ENCODE data around the gene RAB33A.

RAB33A gene

DNA sequence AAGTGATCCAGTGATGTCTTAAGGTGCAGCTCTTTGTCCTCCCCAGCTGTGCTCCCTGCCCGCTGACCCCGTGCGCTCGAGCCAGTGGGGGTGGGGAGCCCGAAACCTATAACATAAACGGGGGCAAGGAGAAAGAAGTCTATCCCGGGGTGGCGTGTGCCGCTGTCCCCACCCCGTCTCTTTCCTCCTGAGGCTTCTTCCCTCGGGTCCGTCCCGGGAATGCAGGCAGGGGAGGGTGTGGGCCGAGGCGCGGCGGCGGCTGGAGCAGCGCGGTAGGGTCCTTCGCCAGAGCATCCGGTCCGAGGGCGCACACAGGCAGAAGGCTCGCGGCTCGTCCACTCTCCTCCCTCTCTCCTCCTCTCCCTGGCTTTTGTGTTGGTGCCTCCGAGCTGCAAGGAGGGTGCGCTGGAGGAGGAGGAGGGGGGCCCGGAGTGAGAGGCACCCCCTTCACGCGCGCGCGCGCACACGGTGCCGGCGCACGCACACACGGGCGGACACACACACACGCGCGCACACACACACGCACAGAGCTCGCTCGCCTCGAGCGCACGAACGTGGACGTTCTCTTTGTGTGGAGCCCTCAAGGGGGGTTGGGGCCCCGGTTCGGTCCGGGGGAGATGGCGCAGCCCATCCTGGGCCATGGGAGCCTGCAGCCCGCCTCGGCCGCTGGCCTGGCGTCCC, at the start of gene RAB33A:
RAB33A (plus strand) TSS at position 517 of the 681 bp plus-strand sequence; CDS start at position 618, 101 bp downstream.
- FAIRE-seq = peak; percentile 65

DNA sequence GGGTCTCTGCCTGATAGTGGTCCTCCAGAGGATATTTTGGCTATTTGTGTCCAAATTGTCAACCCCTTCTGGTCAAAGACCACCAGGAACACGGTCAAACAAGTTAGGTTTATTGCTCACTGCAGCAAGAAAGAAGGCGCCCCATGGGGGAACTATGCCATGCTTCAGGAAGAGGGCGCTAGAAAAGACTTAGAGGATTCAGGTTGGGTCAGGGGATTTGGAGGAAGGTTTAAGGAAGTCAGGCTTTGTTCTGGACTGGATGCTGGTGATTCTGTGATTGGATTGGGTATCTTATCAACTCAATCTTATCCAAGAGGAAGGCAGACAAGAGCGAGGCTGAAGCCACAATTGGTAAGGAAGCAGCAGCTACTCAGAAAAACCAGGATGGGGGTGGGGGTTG, 47.2 kb upstream of the RAB33A start:
- DNase-seq (ENCODE audit: extremely low spot score, insufficient read length, low read depth) (no peak), FAIRE-seq (no peak)

More for the DNA sequence above, at the start of gene RAB33A:
- no peak for DNase-seq (ENCODE audit: extremely low spot score, insufficient read length, low read depth)

- no peak for FAIRE-seq
- no peak for DNase-seq (ENCODE audit: extremely low spot score, insufficient read length, low read depth)
These were observed 46.5 kb upstream of the RAB33A start for GRCh38 chrX:130125091-130125874.

DNA sequence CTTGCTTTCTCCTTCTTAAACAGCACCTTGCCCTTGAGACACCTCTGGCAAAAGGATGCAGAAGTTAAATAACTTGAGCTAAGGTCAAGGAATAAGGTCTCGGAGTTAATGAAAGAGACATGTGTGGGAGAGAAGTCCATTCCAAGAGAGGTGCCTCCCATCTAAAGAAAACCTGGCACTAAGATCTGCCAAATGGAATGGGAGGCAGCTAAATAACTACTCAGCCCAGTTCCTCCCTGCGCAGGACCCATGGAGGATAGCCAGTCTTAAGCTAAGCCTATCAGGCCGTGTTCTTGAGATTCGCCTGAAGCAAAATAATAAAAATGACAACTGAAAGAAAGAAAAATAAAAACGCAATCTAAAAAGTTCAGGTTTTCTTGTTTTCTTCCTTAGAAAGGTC, 40.8 kb upstream of the RAB33A start:
- DNase-seq (ENCODE audit: extremely low spot score, insufficient read length, low read depth) = no peak
- no peak for FAIRE-seq

- FAIRE-seq (no peak), DNase-seq (ENCODE audit: extremely low spot score, insufficient read length, low read depth) (no peak)
These were observed 35.3 kb upstream of the RAB33A start for GRCh38 chrX:130136496-130136895.

DNA sequence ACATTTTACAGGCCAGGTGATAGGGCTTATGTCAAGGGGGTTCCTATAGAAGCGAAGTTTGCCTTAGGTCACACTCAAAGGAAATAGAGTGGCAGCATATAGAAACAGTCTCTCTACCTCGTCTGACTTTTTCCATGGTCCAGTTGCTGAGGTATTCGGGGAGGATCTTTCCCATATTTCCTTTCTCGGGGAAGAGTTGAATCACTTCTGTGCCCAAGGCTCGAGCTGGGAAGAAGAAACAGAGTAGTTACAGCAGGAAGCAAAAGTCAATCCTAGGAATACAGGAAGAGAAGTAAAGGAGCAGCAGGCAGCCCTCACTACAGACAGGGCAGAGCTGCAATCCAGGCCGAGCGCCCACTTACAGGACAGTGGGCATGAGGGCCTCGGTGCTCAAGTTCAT, 34.8 kb upstream of the RAB33A start:
- FAIRE-seq = no peak
- no peak for DNase-seq (ENCODE audit: extremely low spot score, insufficient read length, low read depth)

DNA sequence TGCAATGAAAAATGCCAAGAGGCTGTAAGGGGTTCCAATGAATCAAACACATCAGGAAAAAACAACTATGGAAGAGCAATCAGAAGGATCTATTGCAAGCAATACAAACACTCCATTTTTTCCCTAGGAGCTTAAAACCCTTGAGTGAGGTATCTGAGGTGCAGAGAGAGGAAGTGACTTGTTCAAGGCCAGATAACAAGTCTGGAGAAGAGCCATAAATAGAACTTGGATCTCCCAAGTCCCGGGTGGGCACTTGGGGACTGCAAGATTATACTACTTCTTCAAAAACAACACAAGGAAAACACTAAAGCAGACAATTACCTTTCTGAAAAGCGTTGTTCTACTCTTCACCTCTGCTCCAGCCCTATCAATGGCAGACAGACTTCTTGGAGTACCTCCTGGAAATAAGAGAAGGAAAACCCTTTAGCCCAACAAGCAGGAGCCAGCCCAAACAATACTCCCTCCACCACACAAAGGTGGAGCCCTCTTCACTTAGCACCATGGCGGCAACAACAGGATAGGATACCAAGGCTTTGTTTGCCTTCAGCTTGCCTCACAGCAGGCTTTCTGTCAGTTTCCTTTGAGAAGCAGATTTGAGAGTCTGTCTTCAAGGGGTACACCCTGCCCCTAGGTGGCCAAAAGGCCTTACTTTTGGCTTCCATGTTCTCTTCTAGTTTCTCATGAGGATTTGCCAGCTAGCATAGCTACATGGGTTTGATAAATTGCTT, 32.1 kb upstream of the RAB33A start:
- FAIRE-seq (no peak), DNase-seq (ENCODE audit: extremely low spot score, insufficient read length, low read depth) (no peak)

DNA sequence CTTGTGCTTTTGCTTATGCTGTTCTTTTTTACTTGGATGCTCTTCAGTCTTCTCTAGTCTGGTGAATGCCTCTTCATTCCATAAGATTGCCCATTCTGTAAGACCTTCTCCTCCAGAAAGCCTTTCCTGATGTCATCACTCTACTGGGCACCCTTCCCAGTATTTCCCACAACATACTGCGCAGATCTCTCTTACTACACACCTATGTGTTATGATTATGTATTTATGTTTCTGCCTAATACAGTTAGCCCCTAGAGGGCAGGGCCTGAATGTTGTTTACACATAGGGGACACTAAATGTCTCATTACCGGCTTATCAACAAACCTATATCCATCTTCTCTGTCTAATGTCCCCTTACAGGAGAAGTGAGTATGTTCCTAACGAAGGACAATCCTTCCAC, 27.3 kb upstream of the RAB33A start:
- FAIRE-seq (peak; percentile 52), DNase-seq (ENCODE audit: extremely low spot score, insufficient read length, low read depth) (no peak)

DNA sequence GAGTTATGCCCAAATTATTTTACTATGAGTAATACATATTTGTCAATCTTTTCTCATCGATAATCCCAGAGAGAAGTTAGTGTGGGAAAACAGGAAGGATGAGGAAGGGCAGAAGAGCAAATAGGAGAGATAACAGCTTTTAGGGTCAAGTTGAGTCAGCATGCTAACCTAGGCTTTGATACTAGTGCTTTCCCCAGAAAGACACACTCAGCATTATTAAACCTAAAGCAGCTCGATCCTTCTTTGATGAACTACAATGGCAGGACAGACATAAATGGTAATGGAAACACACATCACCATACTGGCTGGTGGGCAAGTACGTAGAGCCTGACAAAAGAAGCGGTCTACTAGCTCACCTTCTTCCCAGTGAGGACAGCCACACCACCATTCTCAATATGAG, 26.6 kb upstream of the RAB33A start:
- DNase-seq (ENCODE audit: extremely low spot score, insufficient read length, low read depth) (no peak), FAIRE-seq (no peak)

- FAIRE-seq (no peak), DNase-seq (ENCODE audit: extremely low spot score, insufficient read length, low read depth) (no peak)
These were observed 24.1 kb upstream of the RAB33A start for GRCh38 chrX:130147631-130148030.

DNA sequence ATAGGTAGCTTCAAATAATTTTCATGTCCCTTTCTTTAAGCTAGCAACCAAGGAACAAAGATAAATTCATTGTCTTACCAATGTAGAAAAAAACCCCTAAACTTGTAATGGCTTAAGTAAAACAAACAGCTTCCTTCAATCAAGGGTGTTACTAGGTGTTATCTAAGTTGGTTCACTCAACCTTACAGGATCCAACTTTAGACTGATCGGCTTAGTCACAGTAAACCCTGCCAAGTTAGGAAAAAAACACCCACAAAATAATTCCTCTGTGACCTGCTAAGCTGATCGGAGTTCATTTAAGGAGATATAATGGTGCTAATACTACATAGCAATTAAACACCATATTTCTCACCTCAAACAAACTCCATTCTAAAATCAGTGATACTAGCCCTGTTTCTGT, 16.2 kb upstream of the RAB33A start:
- DNase-seq (ENCODE audit: extremely low spot score, insufficient read length, low read depth) (no peak), FAIRE-seq (no peak)

- no peak for FAIRE-seq
- no peak for DNase-seq (ENCODE audit: extremely low spot score, insufficient read length, low read depth)
These were observed 13.5 kb upstream of the RAB33A start for GRCh38 chrX:130158311-130158710.

DNA sequence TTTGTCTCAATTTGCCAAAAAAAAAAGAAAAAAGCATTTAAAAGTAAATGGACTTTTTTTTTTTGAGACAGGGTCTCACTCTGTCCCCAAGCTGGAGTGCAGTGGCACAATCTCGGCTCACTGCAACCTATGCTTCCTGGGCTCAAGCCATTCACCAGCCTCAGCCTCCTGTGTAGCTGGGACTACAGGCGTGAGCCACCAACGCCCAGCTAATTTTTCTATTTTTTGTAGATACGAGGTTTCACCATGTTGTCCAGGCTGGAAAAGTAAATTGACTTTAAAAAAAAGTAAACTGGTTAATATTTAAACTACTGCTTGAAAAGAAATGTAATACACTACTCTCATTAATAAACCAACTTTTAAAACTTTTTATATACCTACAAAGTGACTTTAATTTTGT, 12.0 kb upstream of the RAB33A start:
- FAIRE-seq (no peak), DNase-seq (ENCODE audit: extremely low spot score, insufficient read length, low read depth) (no peak)

- DNase-seq (ENCODE audit: extremely low spot score, insufficient read length, low read depth) (no peak), FAIRE-seq (no peak)
These were observed 9.5 kb upstream of the RAB33A start for GRCh38 chrX:130162094-130162735.

DNA sequence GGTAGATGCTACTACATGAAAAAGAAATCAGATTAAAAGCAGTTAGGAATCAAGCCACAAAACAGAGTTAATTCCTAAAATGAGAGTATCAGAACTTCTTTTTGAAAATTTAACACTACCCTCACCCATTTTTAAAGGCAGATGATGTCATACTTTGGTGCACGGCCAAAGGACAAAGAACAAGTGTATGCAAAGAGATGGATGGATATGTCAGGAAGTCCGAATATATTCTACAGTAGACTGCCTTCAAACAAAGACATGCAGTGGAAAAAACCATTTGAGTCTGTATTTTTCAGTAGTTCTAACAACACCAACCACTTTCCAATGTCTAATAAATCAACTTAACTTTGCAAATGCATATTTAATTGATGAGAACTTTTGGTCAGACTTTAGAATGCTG, 8.4 kb upstream of the RAB33A start:
- FAIRE-seq (no peak), DNase-seq (ENCODE audit: extremely low spot score, insufficient read length, low read depth) (no peak)

DNA sequence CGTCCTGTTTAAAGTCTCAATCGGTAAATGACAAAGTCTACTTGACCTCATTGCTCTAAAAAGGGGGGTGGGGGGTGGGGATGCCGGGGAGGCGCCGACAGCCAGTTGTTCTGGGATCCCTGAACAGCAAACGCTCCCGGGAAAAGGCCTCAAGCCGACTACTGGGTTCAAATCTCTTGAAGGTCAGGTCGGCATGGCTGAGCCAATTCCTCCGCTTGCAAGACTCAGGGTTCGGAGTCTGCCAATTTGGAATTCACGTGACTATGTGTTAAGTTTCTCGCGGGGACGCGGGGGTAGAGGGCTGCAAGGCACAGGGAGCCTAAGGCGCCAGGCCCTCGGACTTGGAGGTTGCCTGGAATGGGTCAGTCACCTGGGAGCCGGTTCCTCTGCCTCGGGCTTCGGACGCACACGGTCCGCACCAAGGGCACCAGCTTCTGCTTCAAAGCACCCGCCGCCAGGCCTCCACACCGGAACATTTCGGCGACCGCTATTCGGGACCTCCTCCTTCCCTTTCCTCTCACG, 6.5 kb upstream of the RAB33A start:
- DNase-seq (ENCODE audit: extremely low spot score, insufficient read length, low read depth) (no peak), FAIRE-seq (no peak)

- FAIRE-seq (peak; percentile 93), DNase-seq (ENCODE audit: extremely low spot score, insufficient read length, low read depth) (peak; percentile 60)
These were observed 5.9 kb upstream of the RAB33A start, which contains the start of gene AIFM1 for GRCh38 chrX:130165703-130166502. AIFM1 (minus strand) TSS chrX:130165841; CDS start chrX:130165656, 185 bp downstream.

- DNase-seq (ENCODE audit: extremely low spot score, insufficient read length, low read depth) (no peak), FAIRE-seq (no peak)
These were observed 5.3 kb upstream of the RAB33A start for GRCh38 chrX:130166503-130166777.

DNA sequence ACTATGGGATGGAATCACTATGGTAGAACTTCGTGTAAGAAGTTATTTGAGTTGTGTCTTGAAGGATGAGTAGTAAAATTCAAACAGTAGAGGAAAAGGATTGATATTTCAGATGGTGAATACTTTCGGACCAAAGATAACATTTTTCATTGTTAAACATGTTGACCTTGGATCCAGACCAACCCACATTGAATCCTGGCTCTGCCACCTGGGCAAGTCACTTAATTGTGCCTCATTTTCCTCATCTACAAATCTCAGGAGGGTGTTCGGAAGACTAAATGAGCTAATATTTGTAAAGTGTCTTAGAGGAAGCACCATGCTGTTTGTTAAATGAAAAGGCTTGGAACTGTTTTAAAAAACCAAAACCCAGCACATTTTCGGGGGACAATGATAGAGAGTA, 4.7 kb upstream of the RAB33A start:
- DNase-seq (ENCODE audit: extremely low spot score, insufficient read length, low read depth) (no peak), FAIRE-seq (peak; percentile 51)
